ENCODE results near the gene HLF. TPM values are rescaled to one million over a fixed set of nuclear protein-coding genes. Genes with fewer than 3 reads are reported as not detected.

Gene HLF
- total RNA-seq, 4 donors from 2014 or later: 59.4 to 186 (median 126) TPM

DNA sequence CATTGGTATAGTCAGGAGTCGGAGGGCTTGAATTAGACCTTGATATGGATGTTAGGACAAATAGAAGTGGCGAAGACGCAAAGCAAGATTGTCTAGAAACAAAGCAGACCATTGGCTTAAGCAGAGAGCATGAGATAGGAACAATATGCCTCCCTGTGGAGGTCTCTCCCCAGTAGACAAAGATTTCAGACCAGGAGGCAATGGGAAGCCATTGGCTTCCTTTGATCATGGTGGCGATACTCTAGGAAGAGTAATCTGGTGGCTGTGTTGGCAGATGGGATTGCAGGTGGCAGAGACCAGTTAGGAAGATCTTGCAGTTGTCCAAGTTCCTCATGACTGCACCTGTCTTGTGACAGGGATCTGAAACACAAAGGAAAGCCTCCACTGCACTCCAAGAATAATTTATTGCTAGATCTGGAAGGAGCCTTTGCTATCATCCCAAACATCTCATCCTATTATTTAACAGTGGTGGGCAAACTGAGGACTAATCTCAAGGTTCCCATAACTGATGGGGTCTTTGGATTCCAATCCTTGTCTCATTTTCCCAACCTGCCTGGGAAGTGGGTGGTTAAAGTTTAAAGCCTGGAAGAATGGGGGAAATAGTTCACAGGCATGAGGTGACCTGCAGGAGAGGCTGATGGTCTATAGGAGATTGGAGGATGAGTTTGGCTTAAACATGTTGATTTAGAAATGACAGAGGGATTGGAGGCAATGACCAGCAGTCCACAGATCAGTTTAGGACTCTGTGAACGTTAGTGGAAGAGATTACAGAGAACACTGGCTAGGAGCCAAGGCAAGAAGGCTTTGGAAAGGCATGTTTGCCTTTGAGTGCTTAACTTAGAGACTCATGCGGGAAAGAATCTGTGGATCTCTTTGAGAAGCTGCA, 37.0 kb downstream of the HLF start:
- TF ChIP-seq CTCF (IDR thresholded peaks at IDR 0.05): no peak
- TF ChIP-seq EP300 (IDR thresholded peaks at IDR 0.05): no peak
- no peak for TF ChIP-seq POLR2AphosphoS5 (IDR thresholded peaks at IDR 0.05)
- TF ChIP-seq POLR2A (IDR thresholded peaks at IDR 0.05): no peak
- no peaks in the 10 kb centered on the region for H3K27me3 ChIP-seq
- peaks cover 0 to 17% of the 10 kb centered on the region in 2 donors for H3K36me3 ChIP-seq
- no peak overlapping the region for H3K4me3 ChIP-seq
- peak overlapping the region in 1 of 4 donors; percentile 48 for H3K27ac ChIP-seq
- H3K4me1 ChIP-seq: peaks cover 8 to 74% (median 14%) of the 10 kb centered on the region in 3 donors
- H3K9me3 ChIP-seq: no peaks in the 10 kb centered on the region
- no peak for ATAC-seq
- 67% methylated on average over 6 of the region's 6 CpGs; no CpG with 5 or more reads in 1 of the 2 donors for WGBS, 2 donors (ENCODE audit: low coverage in 1 of 2)

DNA sequence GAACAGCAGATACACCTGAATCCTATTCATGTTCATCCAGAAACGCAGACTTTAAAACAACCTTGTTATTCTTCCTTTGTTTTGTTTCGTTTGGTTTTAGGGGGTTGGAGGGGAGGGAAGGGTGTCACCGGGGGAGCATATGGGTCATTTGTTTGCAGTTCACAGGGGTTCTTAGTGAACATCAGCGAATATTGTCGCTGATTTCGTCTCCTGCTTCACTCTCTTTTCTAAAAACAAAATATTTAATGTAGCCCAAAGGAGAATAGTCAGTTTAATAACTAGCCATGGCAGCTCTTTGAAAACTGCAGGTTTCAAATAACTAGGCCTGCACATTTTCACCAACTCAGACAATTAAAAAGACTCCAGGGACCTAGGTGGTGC, 37.6 kb downstream of the HLF start:
- H3K4me1 ChIP-seq: peaks cover 8 to 79% (median 14%) of the 10 kb centered on the region in 3 donors
- no peak for ATAC-seq
- peaks cover 0 to 17% of the 10 kb centered on the region in 2 donors for H3K36me3 ChIP-seq
- TF ChIP-seq CTCF (IDR thresholded peaks at IDR 0.05) (no peak), EP300 (IDR thresholded peaks at IDR 0.05) (no peak), POLR2AphosphoS5 (IDR thresholded peaks at IDR 0.05) (no peak), POLR2A (IDR thresholded peaks at IDR 0.05) (no peak)
- no peaks in the 10 kb centered on the region for H3K27me3 ChIP-seq
- no peaks in the 10 kb centered on the region for H3K9me3 ChIP-seq
- 50 to 68% methylated on average over 6 of the region's 6 CpGs for WGBS, 2 donors (ENCODE audit: low coverage in 1 of 2)
- no peak overlapping the region for H3K4me3 ChIP-seq
- H3K27ac ChIP-seq: peak overlapping the region in 1 of 4 donors; percentile 48

DNA sequence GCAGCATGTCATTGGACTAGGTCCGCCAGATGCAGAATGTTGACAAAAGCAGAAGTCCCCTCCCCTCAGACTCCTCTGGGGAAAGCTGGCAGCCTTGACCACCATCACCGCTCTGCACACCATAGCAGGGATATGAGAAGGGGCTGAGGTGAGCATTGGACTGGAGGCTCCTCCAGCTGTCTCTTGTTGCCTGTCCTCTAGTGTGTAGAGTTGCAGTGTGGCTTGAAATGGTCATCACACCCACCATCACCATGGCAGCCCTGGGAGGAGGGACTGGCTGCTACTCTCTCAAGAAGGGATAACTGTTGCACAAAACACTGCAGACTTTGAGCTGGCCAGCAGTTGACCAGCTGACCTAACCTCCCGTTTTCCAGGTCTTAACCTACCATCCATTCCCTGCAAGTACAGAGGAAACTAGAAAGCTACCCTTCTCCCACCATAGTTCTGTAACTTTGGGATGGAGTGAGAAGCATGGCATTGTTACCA, 38.3 kb downstream of the HLF start:
- Histone ChIP-seq H3K4me1 (peaks cover 8 to 86% (median 16%) of the 10 kb centered on the region in 3 donors), H3K4me3 (no peak overlapping the region), H3K27ac (no peak overlapping the region), H3K36me3 (peaks cover 0 to 14% of the 10 kb centered on the region in 2 donors), H3K9me3 (no peaks in the 10 kb centered on the region), H3K27me3 (no peaks in the 10 kb centered on the region)
- no peak for ATAC-seq
- 93 to 100% methylated on average over 2 to 3 of the region's 3 CpGs for WGBS, 2 donors (ENCODE audit: low coverage in 1 of 2)
- TF ChIP-seq EP300 (IDR thresholded peaks at IDR 0.05) (no peak), POLR2AphosphoS5 (IDR thresholded peaks at IDR 0.05) (no peak), CTCF (IDR thresholded peaks at IDR 0.05) (no peak), POLR2A (IDR thresholded peaks at IDR 0.05) (no peak)

GRCh38 chr17:55303701-55304145, 39.0 kb downstream of the HLF start:
- 78 to 81% methylated on average over 6 to 7 of the region's 7 CpGs for WGBS, 2 donors (ENCODE audit: low coverage in 1 of 2)
- Histone ChIP-seq H3K27ac (peak overlapping the region in 1 of 4 donors; percentile 1), H3K4me3 (no peak overlapping the region), H3K36me3 (peaks cover 0 to 8% of the 10 kb centered on the region in 2 donors), H3K9me3 (no peaks in the 10 kb centered on the region), H3K4me1 (peaks cover 8 to 92% (median 16%) of the 10 kb centered on the region in 3 donors), H3K27me3 (no peaks in the 10 kb centered on the region)
- no peak for TF ChIP-seq POLR2AphosphoS5 (IDR thresholded peaks at IDR 0.05)
- no peak for TF ChIP-seq EP300 (IDR thresholded peaks at IDR 0.05)
- TF ChIP-seq CTCF (IDR thresholded peaks at IDR 0.05): no peak
- TF ChIP-seq POLR2A (IDR thresholded peaks at IDR 0.05): no peak
- no peak for ATAC-seq
